Testis (tissue), 2 donors: ENCODE results near the gene BOC.

ENCODE experiments used
- CTCF ChIP-seq, 3 experiments: fragments of 450-650 bp in 2 of 3; fragments of 200-600 bp in 1 of 3; sonication (generic) in 1 of 3; IDR thresholded peaks; one replicate each; pipeline ENCODE4 v1.5.1; 2016 to 2019; ENCODE audit warnings: antibody characterized with exemption in 3 of 3, mild to moderate bottlenecking in 2 of 3, moderate library complexity in 1 of 3
- POLR2A ChIP-seq: fragments of 450-650 bp; IDR thresholded peaks from one replicate; pipeline ENCODE4 v1.6.1; 2017; ENCODE audit warnings: antibody characterized with exemption, mild to moderate bottlenecking, moderate library complexity

- TF ChIP-seq CTCF (IDR thresholded peaks at IDR 0.05) (no peak), POLR2A (no peak)
Observed at GRCh38 chr3:113254171-113254947, 43.0 kb downstream of the BOC start.
